Kasumi-1 (cell line): ENCODE measurements around the gene MYBPC1.

Experiments used
- DNase-seq, 2 experiments: peaks; one replicate each; lab custom pipeline; 2025; lab: John Stamatoyannopoulos, UW

The MYBPC1 gene

DNA sequence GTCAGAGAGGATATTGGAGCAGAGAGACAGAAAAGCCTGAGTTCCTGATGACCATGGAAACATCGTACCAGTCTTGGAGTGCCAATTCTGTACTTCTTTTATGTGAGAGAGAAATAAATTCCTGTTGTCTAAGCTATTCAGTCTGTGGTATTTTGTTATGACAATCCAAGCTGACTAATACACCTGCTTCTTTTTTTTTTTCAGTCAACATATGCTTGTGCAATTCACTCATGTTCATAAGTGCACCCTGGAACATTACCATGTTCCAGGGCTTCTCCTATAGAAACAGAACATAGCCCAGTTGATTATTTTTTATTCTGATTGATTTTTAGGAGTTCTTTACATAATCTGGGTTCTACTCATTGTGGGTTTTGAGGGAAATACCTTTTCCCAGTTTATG is 100.9 kb downstream of the MYBPC1 start:
- DNase-seq = no peak

GRCh38 chr12:101696251-101697196 is 101.8 kb downstream of the MYBPC1 start:
- peak; percentile 37 to 44 for DNase-seq

- peak; percentile 55 to 59 for DNase-seq
Measured at GRCh38 chr12:101697197-101697929, 102.6 kb downstream of the MYBPC1 start, which contains the start of gene CHPT1. Gene CHPT1 (plus strand): TSS chr12:101697640. CDS start chr12:101697862, 222 bp downstream.

DNA sequence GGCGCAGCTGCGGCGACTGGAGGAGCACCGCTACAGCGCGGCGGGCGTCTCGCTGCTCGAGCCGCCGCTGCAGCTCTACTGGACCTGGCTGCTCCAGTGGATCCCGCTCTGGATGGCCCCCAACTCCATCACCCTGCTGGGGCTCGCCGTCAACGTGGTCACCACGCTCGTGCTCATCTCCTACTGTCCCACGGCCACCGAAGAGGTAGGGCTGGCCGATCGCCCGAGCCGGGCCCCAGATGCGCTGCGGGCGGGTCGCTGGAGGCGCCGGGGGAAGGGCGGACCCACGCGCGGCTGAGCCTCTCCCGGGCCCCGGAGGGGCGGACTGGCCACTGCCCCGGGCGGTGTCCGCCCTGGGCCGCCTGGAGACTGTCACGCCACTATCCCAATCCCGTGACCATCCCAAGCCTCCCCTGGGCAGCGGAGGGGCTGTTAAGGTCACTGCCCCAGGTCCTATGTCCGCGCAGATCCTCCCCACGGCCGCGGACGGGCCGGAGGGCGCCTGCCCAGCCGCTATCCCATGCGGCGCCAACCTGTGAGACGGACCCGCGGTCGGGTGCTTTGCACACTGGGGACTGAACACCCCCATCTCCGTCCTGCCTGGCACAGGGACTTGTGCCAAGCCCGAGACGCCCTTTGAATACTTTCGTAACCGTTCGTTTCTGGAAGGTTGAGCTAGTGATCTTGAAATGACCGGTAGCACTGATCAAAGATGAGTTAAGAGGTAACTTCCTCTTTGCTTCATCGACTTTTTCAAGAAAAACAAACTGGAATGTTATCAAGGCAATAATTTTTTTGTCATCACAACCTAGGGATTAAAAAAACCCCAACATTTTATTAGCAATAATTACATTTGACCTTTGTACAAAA is 103.4 kb downstream of the MYBPC1 start:
- peak; percentile 37 to 70 for DNase-seq

- DNase-seq = peak; percentile 35 to 70
Measured at GRCh38 chr12:101698800-101699347, 104.1 kb downstream of the MYBPC1 start.

DNA sequence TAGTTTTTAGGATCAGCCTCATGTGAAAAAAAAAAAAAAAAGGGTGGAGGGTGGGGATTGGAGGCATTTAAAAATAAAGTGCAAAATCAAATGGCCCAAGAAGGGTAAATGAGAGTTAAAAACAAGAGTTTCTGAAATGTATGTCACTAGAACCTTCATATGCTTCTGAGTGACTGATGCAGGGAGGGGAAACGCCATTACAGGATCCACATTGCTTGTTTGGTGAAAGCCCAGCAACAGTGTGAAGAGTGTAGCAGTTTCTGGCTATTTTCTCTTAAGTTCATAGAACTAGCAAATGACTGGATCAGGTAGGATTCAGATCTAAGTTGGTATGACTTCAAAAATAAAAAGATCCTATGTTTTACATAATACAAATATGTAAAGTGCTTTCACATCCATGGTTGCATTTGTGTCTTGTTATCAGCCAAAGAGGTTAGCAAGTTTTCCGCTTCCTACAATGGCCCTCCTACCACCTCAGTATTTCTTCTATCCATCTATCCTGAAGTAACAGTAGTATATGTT is 105.6 kb downstream of the MYBPC1 start:
- no peak for DNase-seq

- no peak for DNase-seq
Measured at GRCh38 chr12:101703487-101703886, 108.7 kb downstream of the MYBPC1 start.

- no peak for DNase-seq
Measured at GRCh38 chr12:101706403-101706802, 111.6 kb downstream of the MYBPC1 start.

DNA sequence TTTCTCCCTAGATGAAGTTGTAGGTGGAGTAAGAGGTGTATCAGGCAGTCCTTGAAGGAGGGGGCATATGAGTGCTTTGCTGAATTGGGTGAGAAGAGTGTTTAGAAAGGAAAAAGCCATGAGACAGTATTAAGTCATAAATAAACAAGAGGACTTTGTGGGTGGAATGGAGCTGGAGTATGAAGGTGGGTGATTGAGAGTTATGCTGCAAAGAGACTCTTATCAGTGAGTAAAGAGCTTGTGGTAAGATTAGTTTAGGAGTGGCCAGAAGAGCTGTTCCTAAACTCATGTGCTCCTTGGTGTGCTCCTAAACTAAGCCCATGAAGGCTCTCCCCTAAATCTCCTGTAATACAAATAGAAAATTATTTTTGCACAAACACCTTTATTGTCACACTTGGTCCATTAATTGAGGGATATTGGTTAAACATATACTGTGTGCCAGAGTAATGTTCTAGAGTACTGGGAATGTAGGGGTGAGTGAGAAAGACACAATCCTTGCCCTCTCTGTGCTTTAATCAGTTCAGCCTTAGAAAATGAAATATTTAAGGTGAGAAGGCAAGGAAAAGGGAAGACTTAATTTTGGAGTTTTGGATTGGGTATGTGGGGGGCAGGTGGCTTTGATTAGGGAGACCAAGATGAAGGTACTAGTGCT is 112.5 kb downstream of the MYBPC1 start:
- DNase-seq = no peak

- DNase-seq = no peak
Measured at GRCh38 chr12:101710288-101710687, 115.5 kb downstream of the MYBPC1 start.

DNA sequence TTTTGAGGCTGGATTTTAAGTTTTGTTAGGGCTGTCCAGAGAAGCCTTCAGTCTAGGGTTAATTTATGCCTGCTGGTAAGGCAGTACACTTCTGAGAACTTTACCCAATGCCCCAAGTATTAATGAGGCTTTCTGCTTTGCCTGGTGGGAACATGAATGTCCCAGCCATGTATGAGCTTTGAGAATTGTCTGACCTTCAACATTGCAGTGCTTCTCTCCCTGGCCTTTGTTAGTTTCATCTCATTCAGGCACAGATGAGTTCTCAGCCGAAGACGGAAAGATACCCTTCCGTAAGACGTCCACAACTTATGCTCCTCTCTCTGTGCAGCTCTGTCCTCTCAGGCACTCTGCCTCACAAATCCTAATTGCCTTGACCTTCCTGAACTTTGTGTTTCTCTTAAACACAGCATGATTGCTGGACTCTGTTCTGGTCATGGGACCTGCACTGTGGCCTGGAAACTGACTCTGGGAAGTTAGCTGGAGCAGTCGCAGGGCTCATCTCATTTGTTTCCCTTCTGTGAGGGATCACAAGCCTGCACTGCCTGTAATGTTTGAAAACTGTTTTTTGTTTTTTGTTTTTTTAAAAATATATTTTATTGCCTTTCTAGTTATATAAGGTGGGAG is 118.4 kb downstream of the MYBPC1 start:
- DNase-seq = no peak

DNA sequence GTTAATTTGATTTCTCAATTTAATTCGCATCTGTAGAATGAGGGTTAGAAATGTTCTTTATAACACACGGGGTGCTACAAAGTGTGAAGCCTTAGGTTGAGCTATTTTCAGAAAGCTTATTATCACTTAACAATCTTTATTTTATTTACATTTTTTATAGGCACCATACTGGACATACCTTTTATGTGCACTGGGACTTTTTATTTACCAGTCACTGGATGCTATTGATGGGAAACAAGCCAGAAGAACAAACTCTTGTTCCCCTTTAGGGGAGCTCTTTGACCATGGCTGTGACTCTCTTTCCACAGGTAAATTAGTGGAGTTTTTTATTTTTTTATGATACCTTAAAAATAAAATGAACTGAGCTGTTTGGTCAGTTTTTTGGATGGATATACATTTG is 119.2 kb downstream of the MYBPC1 start:
- DNase-seq = no peak

GRCh38 chr12:101714877-101715444 is 120.2 kb downstream of the MYBPC1 start:
- DNase-seq = peak; percentile 60 to 69

DNA sequence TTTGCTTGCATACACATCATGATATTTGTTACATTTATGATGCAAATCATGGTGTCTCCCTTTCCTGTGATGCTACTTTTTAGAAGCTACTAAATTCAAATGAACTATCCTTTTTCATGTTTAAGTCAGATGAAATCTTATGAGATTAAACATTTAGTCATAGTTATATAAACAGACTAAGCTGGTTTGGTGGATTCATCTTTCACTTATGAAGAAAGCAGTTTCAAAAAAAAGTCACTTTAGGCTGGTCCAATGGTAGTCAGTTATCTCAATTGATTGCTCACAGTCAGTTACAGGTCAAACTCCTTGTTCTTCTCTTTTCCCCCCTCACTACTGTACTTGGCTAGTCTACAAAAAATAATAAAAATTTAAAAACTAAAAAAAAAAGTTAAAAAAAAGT is 124.8 kb downstream of the MYBPC1 start:
- no peak for DNase-seq

DNA sequence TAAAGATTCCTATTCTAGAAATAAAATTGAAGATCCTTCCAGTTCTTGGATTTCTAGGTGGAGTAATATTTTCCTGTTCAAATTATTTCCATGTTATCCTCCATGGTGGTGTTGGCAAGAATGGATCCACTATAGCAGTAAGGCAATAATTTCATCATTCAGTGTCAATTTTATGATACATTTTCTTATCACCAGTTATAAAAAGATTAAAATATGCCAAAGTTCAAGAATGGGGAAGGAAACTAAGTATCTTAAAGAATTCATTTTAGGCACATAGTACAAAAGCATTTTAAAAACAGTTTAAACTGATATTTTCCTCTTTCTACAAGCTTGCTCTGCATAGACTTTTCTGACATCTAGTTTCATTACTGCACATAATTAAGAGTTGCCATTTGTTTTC is 125.3 kb downstream of the MYBPC1 start:
- DNase-seq = no peak

DNA sequence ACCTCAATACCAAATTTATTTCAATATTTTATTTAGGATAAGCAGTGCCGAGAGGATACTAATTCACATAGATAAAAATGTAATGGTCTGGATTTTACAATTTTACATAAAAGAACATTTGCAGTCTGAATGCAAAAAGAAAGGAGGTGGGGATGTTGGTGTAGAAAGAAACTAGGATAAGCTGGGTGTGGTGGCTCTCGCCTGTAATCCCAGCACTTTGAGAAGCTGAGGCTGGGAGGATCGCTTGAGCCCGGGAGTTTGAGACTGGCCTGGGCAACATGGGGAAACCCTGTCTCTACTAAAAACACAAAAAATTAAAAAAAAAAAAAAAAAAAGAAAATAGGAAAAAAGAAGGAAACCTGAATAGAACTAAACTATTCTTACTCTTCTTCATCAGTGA is 127.6 kb downstream of the MYBPC1 start:
- no peak for DNase-seq

- DNase-seq = no peak
Measured at GRCh38 chr12:101727098-101727497, 132.3 kb downstream of the MYBPC1 start.

DNA sequence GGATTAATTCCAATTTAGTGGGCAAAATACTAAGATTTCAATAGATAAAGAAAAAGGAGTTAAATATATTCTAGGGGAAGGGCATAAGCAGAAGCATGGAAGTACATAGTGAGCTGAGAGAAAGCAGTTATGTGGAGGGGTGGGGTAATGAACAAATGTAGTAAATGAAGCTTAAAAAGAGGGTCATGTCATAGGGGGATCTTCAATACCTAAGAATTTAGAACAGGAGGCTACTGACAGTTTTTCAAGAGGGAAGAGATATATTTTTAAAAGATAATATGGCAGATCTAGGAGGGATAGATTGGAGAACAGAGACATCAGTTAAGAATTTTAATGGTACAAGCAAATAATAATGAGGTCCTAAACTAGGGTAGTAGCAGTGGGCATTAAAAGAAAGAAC is 135.1 kb downstream of the MYBPC1 start:
- DNase-seq = no peak

DNA sequence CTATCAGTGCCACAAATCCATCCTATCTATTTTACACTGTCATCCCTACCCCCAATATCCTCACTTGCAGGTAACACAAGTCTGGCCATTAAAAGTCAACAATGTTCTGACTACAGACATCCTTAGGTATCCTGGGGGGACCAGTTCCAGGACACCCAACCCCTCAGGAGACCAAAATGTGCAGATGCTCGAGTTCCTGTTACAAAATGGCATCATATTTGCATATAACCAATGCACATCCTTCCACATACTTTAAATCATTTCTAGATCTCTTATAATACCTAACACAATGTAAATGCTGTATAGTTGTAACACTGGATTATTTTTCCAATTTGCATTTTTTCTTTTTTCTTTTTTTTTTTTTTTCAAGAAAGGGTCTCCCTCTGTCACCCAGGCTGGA is 137.5 kb downstream of the MYBPC1 start:
- DNase-seq = no peak

GRCh38 chr12:101733166-101733565 is 138.4 kb downstream of the MYBPC1 start:
- DNase-seq = no peak
